ENCODE measurements around the gene HIVEP3.

HIVEP3 gene

DNA sequence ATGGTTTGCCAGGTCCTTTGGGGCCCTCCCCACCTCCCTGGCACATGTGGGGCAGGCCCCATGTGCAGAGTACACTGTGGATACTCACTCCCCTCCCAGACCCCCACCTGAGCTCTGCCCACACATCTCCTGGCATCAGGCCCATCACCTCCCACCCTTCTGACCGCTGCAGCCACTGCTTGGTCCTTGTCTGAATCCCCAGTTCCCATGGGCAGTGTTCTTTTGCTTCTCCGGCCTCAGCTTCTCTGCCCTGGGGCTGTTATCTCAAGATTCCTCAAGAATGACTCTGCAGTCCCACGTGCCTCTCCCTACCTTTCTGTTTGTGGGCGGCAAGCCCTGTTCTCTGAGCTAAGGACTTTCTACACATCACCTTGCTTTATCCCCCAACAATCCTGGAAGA lies 246.5 kb downstream of the HIVEP3 start (continued):
- no peak for TF ChIP-seq ZNF555 (tag by site-specific recombination; conservative IDR thresholded peaks at IDR 0.05)
- no peak for TF ChIP-seq ZNF510 (tag by site-specific recombination; IDR thresholded peaks at IDR 0.05; ENCODE audit: insufficient replicate concordance)
- no peak for TF ChIP-seq SCRT2 (tag by site-specific recombination; IDR thresholded peaks at IDR 0.05)
- TF ChIP-seq ZNF184 (tag by site-specific recombination; IDR thresholded peaks at IDR 0.05), result no peak
- TF ChIP-seq, protein P1, sequence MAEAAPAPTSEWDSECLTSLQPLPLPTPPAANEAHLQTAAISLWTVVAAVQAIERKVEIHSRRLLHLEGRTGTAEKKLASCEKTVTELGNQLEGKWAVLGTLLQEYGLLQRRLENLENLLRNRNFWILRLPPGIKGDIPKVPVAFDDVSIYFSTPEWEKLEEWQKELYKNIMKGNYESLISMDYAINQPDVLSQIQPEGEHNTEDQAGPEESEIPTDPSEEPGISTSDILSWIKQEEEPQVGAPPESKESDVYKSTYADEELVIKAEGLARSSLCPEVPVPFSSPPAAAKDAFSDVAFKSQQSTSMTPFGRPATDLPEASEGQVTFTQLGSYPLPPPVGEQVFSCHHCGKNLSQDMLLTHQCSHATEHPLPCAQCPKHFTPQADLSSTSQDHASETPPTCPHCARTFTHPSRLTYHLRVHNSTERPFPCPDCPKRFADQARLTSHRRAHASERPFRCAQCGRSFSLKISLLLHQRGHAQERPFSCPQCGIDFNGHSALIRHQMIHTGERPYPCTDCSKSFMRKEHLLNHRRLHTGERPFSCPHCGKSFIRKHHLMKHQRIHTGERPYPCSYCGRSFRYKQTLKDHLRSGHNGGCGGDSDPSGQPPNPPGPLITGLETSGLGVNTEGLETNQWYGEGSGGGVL (tag by site-specific recombination; IDR thresholded peaks at IDR 0.05), result peak; percentile 87
- TF ChIP-seq ZFP37 (tag by site-specific recombination; IDR thresholded peaks at IDR 0.05), result 0 out of 2 replicates have a peak, but pooled peaks have one; percentile 22
- TF ChIP-seq, protein P2, sequence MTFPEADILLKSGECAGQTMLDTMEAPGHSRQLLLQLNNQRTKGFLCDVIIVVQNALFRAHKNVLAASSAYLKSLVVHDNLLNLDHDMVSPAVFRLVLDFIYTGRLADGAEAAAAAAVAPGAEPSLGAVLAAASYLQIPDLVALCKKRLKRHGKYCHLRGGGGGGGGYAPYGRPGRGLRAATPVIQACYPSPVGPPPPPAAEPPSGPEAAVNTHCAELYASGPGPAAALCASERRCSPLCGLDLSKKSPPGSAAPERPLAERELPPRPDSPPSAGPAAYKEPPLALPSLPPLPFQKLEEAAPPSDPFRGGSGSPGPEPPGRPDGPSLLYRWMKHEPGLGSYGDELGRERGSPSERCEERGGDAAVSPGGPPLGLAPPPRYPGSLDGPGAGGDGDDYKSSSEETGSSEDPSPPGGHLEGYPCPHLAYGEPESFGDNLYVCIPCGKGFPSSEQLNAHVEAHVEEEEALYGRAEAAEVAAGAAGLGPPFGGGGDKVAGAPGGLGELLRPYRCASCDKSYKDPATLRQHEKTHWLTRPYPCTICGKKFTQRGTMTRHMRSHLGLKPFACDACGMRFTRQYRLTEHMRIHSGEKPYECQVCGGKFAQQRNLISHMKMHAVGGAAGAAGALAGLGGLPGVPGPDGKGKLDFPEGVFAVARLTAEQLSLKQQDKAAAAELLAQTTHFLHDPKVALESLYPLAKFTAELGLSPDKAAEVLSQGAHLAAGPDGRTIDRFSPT (tag by site-specific recombination; IDR thresholded peaks at IDR 0.05), result 0 out of 2 replicates have a peak, but pooled peaks have one; percentile 56
- TF ChIP-seq GLIS2 (tag by site-specific recombination; IDR thresholded peaks at IDR 0.05), result peak; percentile 52; the same call in 1 of the 2 replicates
- TF ChIP-seq SALL2 (tag by site-specific recombination; IDR thresholded peaks at IDR 0.05; ENCODE audit: borderline replicate concordance), result no peak
- TF ChIP-seq ZNF394 (tag by site-specific recombination; IDR thresholded peaks at IDR 0.05; ENCODE audit: borderline replicate concordance), result peak; percentile 95
- TF ChIP-seq ZBTB17 (tag by site-specific recombination; IDR thresholded peaks at IDR 0.05), result 0 out of 2 replicates have a peak, but pooled peaks have one; percentile 22
- TF ChIP-seq, protein P3, sequence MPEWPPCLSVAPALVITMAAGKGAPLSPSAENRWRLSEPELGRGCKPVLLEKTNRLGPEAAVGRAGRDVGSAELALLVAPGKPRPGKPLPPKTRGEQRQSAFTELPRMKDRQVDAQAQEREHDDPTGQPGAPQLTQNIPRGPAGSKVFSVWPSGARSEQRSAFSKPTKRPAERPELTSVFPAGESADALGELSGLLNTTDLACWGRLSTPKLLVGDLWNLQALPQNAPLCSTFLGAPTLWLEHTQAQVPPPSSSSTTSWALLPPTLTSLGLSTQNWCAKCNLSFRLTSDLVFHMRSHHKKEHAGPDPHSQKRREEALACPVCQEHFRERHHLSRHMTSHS (tag by site-specific recombination; IDR thresholded peaks at IDR 0.05), result no peak
- peak; percentile 89 for TF ChIP-seq EGR2 (tag by site-specific recombination; IDR thresholded peaks at IDR 0.05; ENCODE audit: low read depth)
- no peak for TF ChIP-seq ZNF2 (tag by site-specific recombination; IDR thresholded peaks at IDR 0.05)

DNA sequence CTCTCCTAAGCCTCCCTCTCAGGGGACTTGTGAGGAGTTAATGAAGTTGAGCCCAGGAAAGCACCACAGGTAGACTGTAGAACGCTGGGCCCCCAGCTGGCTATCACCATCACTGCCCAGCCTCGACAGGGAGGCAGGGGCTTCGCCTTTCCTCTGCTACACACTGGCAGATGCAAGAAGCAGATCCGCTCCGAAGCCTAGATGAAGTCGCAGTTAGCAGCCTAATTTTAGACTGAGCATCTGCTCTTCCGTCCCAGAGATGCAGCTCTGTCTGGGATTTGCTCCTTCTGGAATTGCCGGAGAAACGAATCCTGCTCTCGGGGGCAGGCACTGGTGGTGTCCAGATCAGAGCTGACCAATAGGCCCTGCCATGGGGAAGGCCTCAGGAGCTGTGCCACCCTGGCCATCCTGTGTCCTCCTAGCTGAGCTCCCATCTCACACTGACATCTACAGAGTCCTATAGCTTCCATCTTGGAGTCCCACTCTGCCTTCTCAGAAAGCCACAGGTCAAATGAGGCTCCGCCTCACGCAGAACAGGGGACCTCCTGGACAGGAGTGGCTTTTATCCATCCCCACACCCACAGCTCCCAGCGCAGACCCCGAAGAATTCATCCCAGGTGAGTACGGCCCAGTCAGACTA lies 247.5 kb downstream of the HIVEP3 start:
- no peak overlapping the region for H3K4me3 ChIP-seq (ENCODE audit: low read depth, low read length)
- H3K9me3 ChIP-seq (ENCODE audit: control insufficient read depth, insufficient read depth, low read depth, low read length), result no peaks in the 10 kb centered on the region
- ChIA-PET POLR2A (no interaction called here), CTCF (interaction anchor here (0.6 to 0.8 kb wide), 2 partner anchors 22 to 297 kb away, joined by 4 read pairs; no protein-coding TSS in a partner anchor)
- TF ChIP-seq GLI2 (tag by site-specific recombination; IDR thresholded peaks at IDR 0.05; ENCODE audit: borderline replicate concordance, low read depth) (no peak), ZNF394 (tag by site-specific recombination; IDR thresholded peaks at IDR 0.05; ENCODE audit: borderline replicate concordance) (no peak), ZNF549 (tag by site-specific recombination; IDR thresholded peaks at IDR 0.05) (no peak), ZNF76 (tag by site-specific recombination; IDR thresholded peaks at IDR 0.05; ENCODE audit: borderline replicate concordance, low read depth) (no peak), ZNF423 (tag by site-specific recombination; IDR thresholded peaks at IDR 0.05) (no peak), ZNF302 (tag by site-specific recombination; IDR thresholded peaks at IDR 0.05; ENCODE audit: low read depth) (no peak), ZNF214 (tag by site-specific recombination; IDR thresholded peaks at IDR 0.05; ENCODE audit: borderline replicate concordance) (no peak), ZNF404 (tag by site-specific recombination; IDR thresholded peaks at IDR 0.05) (no peak)
- TF ChIP-seq, protein P4, sequence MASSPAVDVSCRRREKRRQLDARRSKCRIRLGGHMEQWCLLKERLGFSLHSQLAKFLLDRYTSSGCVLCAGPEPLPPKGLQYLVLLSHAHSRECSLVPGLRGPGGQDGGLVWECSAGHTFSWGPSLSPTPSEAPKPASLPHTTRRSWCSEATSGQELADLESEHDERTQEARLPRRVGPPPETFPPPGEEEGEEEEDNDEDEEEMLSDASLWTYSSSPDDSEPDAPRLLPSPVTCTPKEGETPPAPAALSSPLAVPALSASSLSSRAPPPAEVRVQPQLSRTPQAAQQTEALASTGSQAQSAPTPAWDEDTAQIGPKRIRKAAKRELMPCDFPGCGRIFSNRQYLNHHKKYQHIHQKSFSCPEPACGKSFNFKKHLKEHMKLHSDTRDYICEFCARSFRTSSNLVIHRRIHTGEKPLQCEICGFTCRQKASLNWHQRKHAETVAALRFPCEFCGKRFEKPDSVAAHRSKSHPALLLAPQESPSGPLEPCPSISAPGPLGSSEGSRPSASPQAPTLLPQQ (tag by site-specific recombination; IDR thresholded peaks at IDR 0.05), result no peak
- TF ChIP-seq, protein P5, sequence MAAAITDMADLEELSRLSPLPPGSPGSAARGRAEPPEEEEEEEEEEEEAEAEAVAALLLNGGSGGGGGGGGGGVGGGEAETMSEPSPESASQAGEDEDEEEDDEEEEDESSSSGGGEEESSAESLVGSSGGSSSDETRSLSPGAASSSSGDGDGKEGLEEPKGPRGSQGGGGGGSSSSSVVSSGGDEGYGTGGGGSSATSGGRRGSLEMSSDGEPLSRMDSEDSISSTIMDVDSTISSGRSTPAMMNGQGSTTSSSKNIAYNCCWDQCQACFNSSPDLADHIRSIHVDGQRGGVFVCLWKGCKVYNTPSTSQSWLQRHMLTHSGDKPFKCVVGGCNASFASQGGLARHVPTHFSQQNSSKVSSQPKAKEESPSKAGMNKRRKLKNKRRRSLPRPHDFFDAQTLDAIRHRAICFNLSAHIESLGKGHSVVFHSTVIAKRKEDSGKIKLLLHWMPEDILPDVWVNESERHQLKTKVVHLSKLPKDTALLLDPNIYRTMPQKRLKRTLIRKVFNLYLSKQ (tag by site-specific recombination; IDR thresholded peaks at IDR 0.05; ENCODE audit: borderline replicate concordance), result no peak
- TF ChIP-seq, protein P6, sequence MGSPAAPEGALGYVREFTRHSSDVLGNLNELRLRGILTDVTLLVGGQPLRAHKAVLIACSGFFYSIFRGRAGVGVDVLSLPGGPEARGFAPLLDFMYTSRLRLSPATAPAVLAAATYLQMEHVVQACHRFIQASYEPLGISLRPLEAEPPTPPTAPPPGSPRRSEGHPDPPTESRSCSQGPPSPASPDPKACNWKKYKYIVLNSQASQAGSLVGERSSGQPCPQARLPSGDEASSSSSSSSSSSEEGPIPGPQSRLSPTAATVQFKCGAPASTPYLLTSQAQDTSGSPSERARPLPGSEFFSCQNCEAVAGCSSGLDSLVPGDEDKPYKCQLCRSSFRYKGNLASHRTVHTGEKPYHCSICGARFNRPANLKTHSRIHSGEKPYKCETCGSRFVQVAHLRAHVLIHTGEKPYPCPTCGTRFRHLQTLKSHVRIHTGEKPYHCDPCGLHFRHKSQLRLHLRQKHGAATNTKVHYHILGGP (tag by site-specific recombination; IDR thresholded peaks at IDR 0.05), result no peak
- no peak overlapping the region for H3K27ac ChIP-seq (ENCODE audit: extremely low read depth, low read depth, low read length)
- no peaks in the 10 kb centered on the region for H3K36me3 ChIP-seq (ENCODE audit: control insufficient read depth in 2 of 2, insufficient read depth in 1 of 2, low read length in 2 of 2)
- H3K4me1 ChIP-seq (ENCODE audit: control insufficient read depth, insufficient read depth, low read length), result no peaks in the 10 kb centered on the region

Measured in HEK293 (cell line).